KBM-7 (cell line): ENCODE data around the gene RPS27.
"Not testable (repeated sequence)": the region's sequence is repeated elsewhere in the genome, so short reads cannot be mapped to it uniquely, and the experiment has no call there.

ENCODE experiments used
- DNase-seq: peaks from one replicate; pipeline ENCODE4 v3.0.0-alpha.2; 2015
- in situ Hi-C: fragments of 300-500 bp; cut with MboI; formaldehyde crosslinking; loops from 2 replicates; pipeline ENCODE4 v1.14.3; 2020; ENCODE audit warnings: low sequenced_read_pairs, low pct_unique_long_range_greater_than_20kb, mixed read lengths

RPS27 gene

GRCh38 chr1:154033697-154034096 lies 43.1 kb downstream of the RPS27 start:
- DNase-seq, in situ Hi-C loops: not testable (repeated sequence)
